IgD-negative memory B cell (primary cell): ENCODE results near the gene TBX10. TPM values are rescaled to one million over a fixed set of nuclear protein-coding genes. Genes with fewer than 3 reads are reported as not detected.
"Not testable (repeated sequence)": the region's sequence is repeated elsewhere in the genome, so short reads cannot be mapped to it uniquely, and the experiment has no call there.

Experiments
- H3K27ac Mint-ChIP-seq, 3 donors: one replicate each; pipeline ENCODE4 v1.8.0; 2020 to 2022; ENCODE audit warnings: mild to moderate bottlenecking in 3 of 3, mixed read lengths in 3 of 3, moderate library complexity in 1 of 3
- H3K27me3 Mint-ChIP-seq: one replicate; pipeline ENCODE4 v1.8.0; 2021; ENCODE audit warnings: mixed read lengths
- H3K36me3 Mint-ChIP-seq: one replicate; pipeline ENCODE4 v1.8.0; 2020; ENCODE audit warnings: mild to moderate bottlenecking, mixed read lengths
- H3K4me1 Mint-ChIP-seq, 3 donors: one replicate each; pipeline ENCODE4 v1.8.0; 2020 to 2022; ENCODE audit warnings: mixed read lengths in 3 of 3, mild to moderate bottlenecking in 1 of 3
- H3K4me3 Mint-ChIP-seq, 4 donors: one replicate each; pipeline ENCODE4 v1.8.0; 2020 to 2022; ENCODE audit warnings: mild to moderate bottlenecking in 4 of 4, mixed read lengths in 4 of 4, moderate library complexity in 3 of 4
- H3K9me3 Mint-ChIP-seq, 3 donors: one replicate each; pipeline ENCODE4 v1.8.0; 2020 to 2021; ENCODE audit warnings: mixed read lengths in 3 of 3, mild to moderate bottlenecking in 1 of 3
- polyA plus RNA-seq: library from polyadenylated mRNA; unstranded; fragments of 300-500 nt; fragmentation: Illumina TruSeq; gene quantifications from one replicate; pipeline ENCODE4 v1.2.3, GENCODE V29; 2021

TBX10 gene
- polyA plus RNA-seq, 1 donor from 2014 or later, result not detected

- not testable (repeated sequence) for H3K36me3 Mint-ChIP-seq, H3K27me3 Mint-ChIP-seq, H3K4me3 Mint-ChIP-seq, H3K4me1 Mint-ChIP-seq, H3K27ac Mint-ChIP-seq, H3K9me3 Mint-ChIP-seq
These were observed 15.8 kb downstream of the TBX10 start for GRCh38 chr11:67623795-67624194.

- not testable (repeated sequence) for H3K9me3 Mint-ChIP-seq, H3K4me3 Mint-ChIP-seq, H3K36me3 Mint-ChIP-seq, H3K27ac Mint-ChIP-seq, H3K27me3 Mint-ChIP-seq, H3K4me1 Mint-ChIP-seq
These were observed 16.7 kb downstream of the TBX10 start for GRCh38 chr11:67622905-67623304.

- H3K36me3 Mint-ChIP-seq, H3K27ac Mint-ChIP-seq, H3K9me3 Mint-ChIP-seq, H3K4me1 Mint-ChIP-seq, H3K4me3 Mint-ChIP-seq, H3K27me3 Mint-ChIP-seq: not testable (repeated sequence)
These were observed 17.6 kb downstream of the TBX10 start for GRCh38 chr11:67621928-67622327.

DNA sequence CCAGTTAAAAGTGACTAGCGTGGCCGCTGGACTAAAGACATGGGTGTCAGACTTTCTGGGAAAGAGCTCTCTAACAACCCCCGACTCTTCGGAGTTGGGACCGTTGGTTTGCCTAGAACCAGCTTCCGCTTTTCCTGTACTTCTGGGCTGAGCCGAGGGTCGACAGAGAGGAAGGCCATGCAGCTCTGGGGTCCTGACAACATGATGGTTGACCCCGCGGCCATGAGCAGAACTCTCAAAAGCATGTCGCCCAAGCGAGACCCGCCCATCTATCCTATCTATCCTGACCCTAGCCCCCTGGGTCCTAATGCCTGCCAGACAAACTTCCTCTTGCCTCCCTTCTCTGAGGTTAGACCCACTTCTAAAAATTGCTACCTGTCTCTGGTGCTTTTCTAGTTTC is 18.9 kb downstream of the TBX10 start:
- not testable (repeated sequence) for H3K4me1 Mint-ChIP-seq, H3K4me3 Mint-ChIP-seq

DNA sequence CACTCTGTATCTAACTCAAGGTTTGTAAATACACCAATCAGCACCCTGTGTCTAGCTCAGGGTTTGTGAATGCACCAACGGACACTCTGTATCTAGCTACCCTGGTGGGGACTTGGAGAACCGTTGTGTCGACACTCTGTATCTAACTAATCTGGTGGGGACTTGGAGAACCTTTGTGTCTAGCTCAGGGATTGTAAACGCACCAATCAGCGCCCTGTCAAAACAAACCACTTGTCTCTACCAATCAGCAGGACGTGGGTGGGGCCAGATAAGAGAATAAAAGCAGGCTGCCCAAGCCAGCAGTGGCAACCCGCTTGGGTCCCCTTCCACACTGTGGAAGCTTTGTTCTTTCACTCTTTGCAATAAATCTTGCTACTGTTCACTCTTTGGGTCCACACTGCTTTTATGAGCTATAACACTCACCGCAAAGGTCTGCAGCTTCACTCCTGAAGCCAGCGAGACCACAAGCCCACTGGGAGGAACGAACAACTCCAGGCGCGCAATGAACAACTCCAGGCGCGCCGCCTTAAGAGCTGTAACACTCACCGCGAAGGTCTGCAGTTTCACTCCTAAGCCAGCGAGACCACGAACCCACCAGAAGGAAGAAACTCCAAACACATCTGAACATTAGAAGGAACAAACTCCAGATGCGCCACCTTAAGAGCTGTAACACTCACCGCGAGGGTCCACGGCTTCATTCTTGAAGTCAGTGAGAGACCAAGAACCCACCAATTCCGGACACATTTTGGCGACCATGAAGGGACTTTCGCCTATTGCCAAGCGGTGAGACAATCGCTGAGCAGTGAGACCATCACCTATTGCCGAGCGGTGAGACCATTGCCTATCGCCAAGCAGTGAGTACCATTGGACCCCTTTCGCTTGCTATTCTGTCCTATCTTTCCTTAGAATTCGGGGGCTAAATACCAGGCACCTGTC is 19.6 kb downstream of the TBX10 start:
- not testable (repeated sequence) for H3K9me3 Mint-ChIP-seq, H3K27ac Mint-ChIP-seq, H3K27me3 Mint-ChIP-seq

More for the DNA sequence above, 18.9 kb downstream of the TBX10 start:
- peak overlapping the region in 2 of 3 donors; percentile 19 to 74 for H3K27ac Mint-ChIP-seq
- H3K9me3 Mint-ChIP-seq, H3K36me3 Mint-ChIP-seq, H3K27me3 Mint-ChIP-seq: not testable (repeated sequence)

GRCh38 chr11:67618901-67619659 is 20.5 kb downstream of the TBX10 start:
- H3K9me3 Mint-ChIP-seq, H3K36me3 Mint-ChIP-seq, H3K4me3 Mint-ChIP-seq, H3K27ac Mint-ChIP-seq, H3K27me3 Mint-ChIP-seq, H3K4me1 Mint-ChIP-seq: not testable (repeated sequence)

More for the DNA sequence above, 19.6 kb downstream of the TBX10 start:
- H3K4me1 Mint-ChIP-seq, H3K4me3 Mint-ChIP-seq, H3K36me3 Mint-ChIP-seq: not testable (repeated sequence)

- H3K4me3 Mint-ChIP-seq, result peak overlapping the region in 1 of 4 donors; percentile 15
- H3K36me3 Mint-ChIP-seq, result peaks cover 4% of the 10 kb centered on the region
- H3K9me3 Mint-ChIP-seq, result no peaks in the 10 kb centered on the region
- H3K4me1 Mint-ChIP-seq, result peaks cover 6 to 15% (median 13%) of the 10 kb centered on the region in 3 donors
- peak overlapping the region in 1 of 3 donors; percentile 43 for H3K27ac Mint-ChIP-seq
- peaks cover 4% of the 10 kb centered on the region for H3K27me3 Mint-ChIP-seq
These were observed 22.2 kb downstream of the TBX10 start for GRCh38 chr11:67617243-67617953.

DNA sequence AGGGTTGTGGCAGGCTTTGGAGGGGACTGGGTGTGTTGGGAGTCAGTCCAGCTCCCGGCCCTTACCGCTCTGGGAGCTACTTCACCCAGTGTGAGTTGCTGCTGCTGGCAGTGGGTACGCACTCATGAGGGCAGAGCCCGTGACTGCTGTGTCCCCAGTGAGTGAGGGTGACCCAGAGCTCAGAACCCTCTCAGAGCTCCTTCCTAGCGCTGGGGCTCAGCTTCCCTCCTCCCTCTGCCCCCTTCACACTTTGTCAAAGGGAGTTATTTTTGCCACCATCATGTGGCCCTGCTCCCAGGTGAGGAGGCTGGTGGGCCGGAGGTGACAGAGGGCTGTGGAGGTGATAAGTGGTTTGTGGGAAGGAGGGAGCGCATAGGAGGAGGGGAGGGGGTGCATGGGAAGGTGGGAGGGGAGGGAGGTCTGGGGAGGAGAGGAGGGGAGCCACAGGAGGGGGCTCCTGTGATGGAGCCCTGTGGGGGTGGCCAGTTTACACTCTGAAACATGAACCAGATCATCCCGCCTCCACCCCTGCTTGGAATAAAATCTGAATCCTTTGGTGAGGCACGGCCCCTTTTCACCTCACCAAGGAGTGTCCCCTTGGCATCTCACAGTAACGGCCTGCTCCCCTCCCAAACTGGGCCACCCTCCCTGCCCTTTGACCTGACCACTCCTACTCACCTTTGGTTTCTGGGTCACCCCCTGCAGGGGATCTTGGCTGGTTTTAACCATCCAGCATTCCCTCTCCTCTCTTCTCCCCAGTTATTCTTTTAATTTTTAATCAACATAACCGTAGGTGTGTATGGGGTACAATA is 22.9 kb downstream of the TBX10 start:
- Mint-ChIP-seq H3K27me3 (peaks cover 4% of the 10 kb centered on the region), H3K9me3 (no peaks in the 10 kb centered on the region), H3K4me1 (peaks cover 6 to 16% (median 13%) of the 10 kb centered on the region in 3 donors), H3K36me3 (peaks cover 8% of the 10 kb centered on the region), H3K4me3 (peak overlapping the region in 3 of 4 donors; percentile 15 to 68 (median 65)), H3K27ac (peak overlapping the region in 2 of 3 donors; percentile 36 to 39)

DNA sequence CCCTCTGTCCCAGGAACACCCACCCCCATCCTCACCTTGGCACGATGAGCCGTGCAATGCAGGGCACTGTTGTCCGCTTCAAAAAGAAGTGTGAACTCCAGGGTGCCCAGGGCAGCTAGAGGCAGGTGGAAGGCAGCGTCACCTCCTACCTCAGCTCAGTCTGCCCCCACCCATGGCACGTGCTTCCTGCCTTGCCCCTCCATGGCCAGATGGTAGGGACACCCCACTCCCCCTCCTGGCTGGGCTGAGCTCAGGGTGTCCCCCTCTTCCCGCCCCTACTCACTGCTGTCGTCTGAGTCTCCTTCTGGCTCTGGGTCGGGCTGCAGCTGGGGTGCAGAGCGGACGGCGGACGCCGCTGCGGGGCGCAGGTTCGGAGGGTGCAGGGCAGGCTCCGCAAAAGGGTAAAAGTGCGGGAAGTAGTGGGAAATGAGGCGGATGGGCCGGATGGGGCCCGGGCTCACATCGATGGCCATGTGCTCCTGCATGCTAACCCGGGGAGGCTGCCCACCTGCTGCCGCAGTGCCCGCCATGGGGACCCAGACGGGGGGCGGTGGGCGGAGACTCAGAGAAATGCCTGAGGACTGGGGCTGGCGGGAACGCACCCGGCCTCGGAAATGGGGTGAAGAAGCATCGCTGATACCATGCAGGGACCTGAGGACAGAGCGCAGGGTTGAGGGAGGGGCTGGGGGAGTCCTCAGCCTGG is 23.7 kb downstream of the TBX10 start:
- Mint-ChIP-seq H3K4me3 (peak overlapping the region in 3 of 4 donors; percentile 48 to 68 (median 65)), H3K4me1 (peaks cover 6 to 16% (median 13%) of the 10 kb centered on the region in 3 donors), H3K27me3 (peaks cover 4% of the 10 kb centered on the region), H3K9me3 (no peaks in the 10 kb centered on the region), H3K27ac (no peak overlapping the region), H3K36me3 (peaks cover 8% of the 10 kb centered on the region)

DNA sequence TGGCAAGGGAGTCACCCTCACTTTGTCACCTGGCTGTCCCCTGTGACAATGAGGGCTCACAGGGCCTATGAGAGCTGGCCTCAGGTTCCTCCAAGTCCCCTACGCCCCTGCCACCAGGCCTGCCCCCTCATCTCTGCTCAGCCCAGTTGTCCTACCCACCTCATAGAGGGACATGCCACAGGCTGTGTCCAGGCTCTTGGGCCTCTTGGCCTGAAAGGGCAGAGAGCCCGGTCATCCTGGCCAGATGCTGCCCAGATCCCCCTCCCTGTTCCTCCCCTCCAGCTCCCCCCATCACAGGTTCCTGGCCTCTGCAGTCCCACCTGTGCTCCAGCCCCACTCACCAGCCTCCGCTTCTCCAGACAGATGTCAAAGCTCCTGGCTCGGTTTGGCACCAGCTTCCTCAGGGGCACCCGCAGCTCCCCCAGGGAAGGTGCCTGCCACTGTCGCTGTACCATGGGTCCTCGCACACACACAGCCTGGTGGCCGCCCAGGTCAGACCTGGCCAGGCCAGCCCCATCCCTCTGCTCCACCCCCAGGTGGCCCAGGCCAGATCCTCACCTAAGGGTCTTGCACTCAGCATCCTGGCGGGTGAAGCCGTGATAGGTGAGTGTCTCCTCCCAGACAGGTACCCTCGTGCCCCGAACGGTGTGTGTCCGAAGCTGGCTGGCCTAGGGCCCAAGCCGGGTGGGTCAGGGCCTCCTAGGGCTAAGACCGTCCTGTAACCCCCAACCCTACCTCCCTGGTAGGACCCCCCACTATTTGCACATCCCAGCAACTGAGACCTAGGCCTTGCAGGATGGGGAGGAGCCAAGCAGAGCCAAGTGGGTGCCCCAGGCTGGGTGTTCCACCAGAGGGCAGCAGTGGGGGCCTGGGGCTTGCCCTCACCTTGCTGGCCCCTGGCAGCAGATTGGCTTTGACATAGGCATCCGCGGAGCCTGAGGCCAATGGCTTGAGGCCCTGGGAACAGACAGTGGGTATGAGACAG is 24.5 kb downstream of the TBX10 start:
- peaks cover 8% of the 10 kb centered on the region for H3K36me3 Mint-ChIP-seq
- no peaks in the 10 kb centered on the region for H3K9me3 Mint-ChIP-seq
- peaks cover 3% of the 10 kb centered on the region for H3K27me3 Mint-ChIP-seq
- peaks cover 6 to 16% (median 13%) of the 10 kb centered on the region in 3 donors for H3K4me1 Mint-ChIP-seq
- peak overlapping the region; percentile 75 to 93 (median 82) for H3K4me3 Mint-ChIP-seq
- H3K27ac Mint-ChIP-seq, result peak overlapping the region; percentile 87 to 100 (median 97)

- no peaks in the 10 kb centered on the region for H3K9me3 Mint-ChIP-seq
- peaks cover 8% of the 10 kb centered on the region for H3K36me3 Mint-ChIP-seq
- peaks cover 1% of the 10 kb centered on the region for H3K27me3 Mint-ChIP-seq
- H3K4me3 Mint-ChIP-seq, result peak overlapping the region; percentile 75 to 93 (median 82)
- peaks cover 8 to 16% (median 13%) of the 10 kb centered on the region in 3 donors for H3K4me1 Mint-ChIP-seq
- H3K27ac Mint-ChIP-seq, result peak overlapping the region; percentile 87 to 100 (median 97)
These were observed 25.4 kb downstream of the TBX10 start for GRCh38 chr11:67613960-67614715.

DNA sequence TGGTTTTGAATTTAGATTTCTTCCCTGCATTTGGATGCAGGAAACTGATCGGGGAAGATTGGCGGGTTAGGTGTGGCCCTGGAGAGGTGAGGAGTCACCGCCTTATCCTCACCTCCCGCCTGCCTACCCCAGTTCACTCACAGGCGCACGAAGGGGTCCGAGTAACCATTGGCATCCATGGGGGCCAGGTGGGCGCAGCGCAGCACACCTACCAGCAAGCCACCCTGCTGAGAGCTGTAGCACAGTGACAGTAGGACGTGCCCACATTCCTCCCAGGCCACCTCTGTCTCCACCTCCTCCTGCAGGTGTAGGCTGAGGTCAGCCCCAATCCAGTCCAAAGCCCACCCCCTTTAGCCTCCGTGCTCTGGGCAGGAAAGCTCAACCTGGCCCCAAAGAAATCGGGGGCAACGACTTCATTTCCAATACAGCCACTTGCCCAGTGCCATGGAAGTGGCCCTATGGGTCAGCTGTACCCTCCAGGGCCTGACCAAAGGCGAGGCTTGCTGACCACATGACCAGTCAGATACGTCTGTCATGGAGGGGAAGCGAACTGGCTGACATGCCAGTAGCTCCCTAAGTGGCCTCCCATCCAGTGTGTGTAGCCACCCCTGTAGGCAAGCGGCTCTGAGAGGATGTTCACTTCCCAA is 26.1 kb downstream of the TBX10 start:
- Mint-ChIP-seq H3K36me3 (peaks cover 12% of the 10 kb centered on the region), H3K9me3 (no peaks in the 10 kb centered on the region)

More for the DNA sequence above, 26.1 kb downstream of the TBX10 start:
- Mint-ChIP-seq H3K4me1 (peaks cover 12 to 16% (median 14%) of the 10 kb centered on the region in 3 donors), H3K4me3 (peak overlapping the region in 3 of 4 donors; percentile 79 to 93 (median 86)), H3K27me3 (peaks cover 1% of the 10 kb centered on the region), H3K27ac (peak overlapping the region; percentile 87 to 100 (median 97))
